NCI-H1105 treated with DMSO at 0.1 percent for 48 hours (cell line): ENCODE results near the gene CAB39L.
"Not testable (repeated sequence)": the region's sequence is repeated elsewhere in the genome, so short reads cannot be mapped to it uniquely, and the experiment has no call there.

Source experiments
- DNase-seq: peaks from one replicate; lab custom pipeline; 2025; lab: John Stamatoyannopoulos, UW

CAB39L gene

GRCh38 chr13:49346460-49346859 is 97.4 kb downstream of the CAB39L start:
- no peak for DNase-seq

GRCh38 chr13:49343731-49344130 is 100.1 kb downstream of the CAB39L start:
- DNase-seq, result no peak

GRCh38 chr13:49343255-49343654 is 100.6 kb downstream of the CAB39L start:
- no peak for DNase-seq

GRCh38 chr13:49342454-49342853 is 101.4 kb downstream of the CAB39L start:
- no peak for DNase-seq

- DNase-seq, result no peak
These were observed 101.9 kb downstream of the CAB39L start for GRCh38 chr13:49341941-49342340.

- no peak for DNase-seq
These were observed 102.3 kb downstream of the CAB39L start for GRCh38 chr13:49341517-49341916.

GRCh38 chr13:49340161-49340560 is 103.7 kb downstream of the CAB39L start:
- DNase-seq, result no peak

- DNase-seq, result no peak
These were observed 107.2 kb downstream of the CAB39L start for GRCh38 chr13:49336655-49337054.

- no peak for DNase-seq
These were observed 113.4 kb downstream of the CAB39L start for GRCh38 chr13:49330546-49330864.

- no peak for DNase-seq
These were observed 113.9 kb downstream of the CAB39L start for GRCh38 chr13:49329831-49330545.

- DNase-seq, result not testable (repeated sequence)
These were observed 116.7 kb downstream of the CAB39L start for GRCh38 chr13:49327145-49327544.

GRCh38 chr13:49326222-49326917 is 117.5 kb downstream of the CAB39L start:
- no peak for DNase-seq

- DNase-seq, result no peak
These were observed 120.5 kb downstream of the CAB39L start for GRCh38 chr13:49323344-49323743.

- no peak for DNase-seq
These were observed 121.2 kb downstream of the CAB39L start for GRCh38 chr13:49322702-49323101.

- no peak for DNase-seq
These were observed 122.9 kb downstream of the CAB39L start for GRCh38 chr13:49320975-49321374.

GRCh38 chr13:49319951-49320350 is 123.9 kb downstream of the CAB39L start:
- DNase-seq, result no peak

GRCh38 chr13:49319551-49319950 is 124.3 kb downstream of the CAB39L start:
- no peak for DNase-seq

GRCh38 chr13:49315756-49316482 is 127.9 kb downstream of the CAB39L start:
- no peak for DNase-seq

GRCh38 chr13:49315036-49315565 is 128.8 kb downstream of the CAB39L start:
- no peak for DNase-seq

GRCh38 chr13:49314344-49314882 is 129.5 kb downstream of the CAB39L start:
- DNase-seq, result no peak

GRCh38 chr13:49311816-49312215 is 132.0 kb downstream of the CAB39L start:
- no peak for DNase-seq

- no peak for DNase-seq
These were observed 133.6 kb downstream of the CAB39L start for GRCh38 chr13:49310251-49310650.
